ENCODE measurements around the gene SRCIN1.
"Not testable (repeated sequence)": the region's sequence is repeated elsewhere in the genome, so short reads cannot be mapped to it uniquely, and the experiment has no call there.

The SRCIN1 gene

DNA sequence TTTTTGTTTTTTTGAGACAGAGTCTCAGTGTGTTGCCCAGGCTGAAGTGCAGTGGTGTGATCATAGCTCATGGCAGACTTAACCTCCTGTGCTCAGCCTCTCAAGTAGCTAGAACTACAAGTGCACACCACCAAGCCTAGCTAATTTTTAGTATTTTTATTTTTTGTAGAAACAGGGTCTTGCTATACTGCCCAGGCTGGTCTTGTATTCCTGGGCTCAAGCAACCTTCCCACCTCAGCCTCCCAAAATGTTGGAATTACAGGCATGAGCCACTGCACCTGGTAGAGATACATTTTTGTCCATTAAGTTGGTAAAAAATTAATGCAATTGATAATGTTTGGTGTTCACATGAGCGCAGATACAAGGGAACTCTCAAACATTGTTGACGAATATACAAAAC is 22.2 kb upstream of the SRCIN1 start:
- no peaks in the 10 kb centered on the region for H4K20me1 ChIP-seq (ENCODE audit: insufficient read depth)
- H3K36me3 ChIP-seq (ENCODE audit: insufficient read depth), result no peaks in the 10 kb centered on the region
- H3K4me1 ChIP-seq (ENCODE audit: low read depth, poor library complexity, severe bottlenecking), result no peaks in the 10 kb centered on the region
- no peaks in the 10 kb centered on the region for H3K79me2 ChIP-seq (ENCODE audit: insufficient read depth, low read depth)
- no peak overlapping the region for H3K4me2 ChIP-seq
- no peak overlapping the region; the same call in 1 of the 2 replicates for H2AFZ ChIP-seq (ENCODE audit: low read depth)
- no peak overlapping the region for H3K9ac ChIP-seq
- no peak for TF ChIP-seq CTCF (conservative IDR thresholded peaks at IDR 0.05; ENCODE audit: low read depth, low read length)
- H3K27ac ChIP-seq, result no peak overlapping the region
- H3K27me3 ChIP-seq (ENCODE audit: insufficient read depth, low read depth), result no peaks in the 10 kb centered on the region
- H3K4me3 ChIP-seq (IDR thresholded peaks at IDR 0.05; ENCODE audit: insufficient read depth, low read depth, low read length), result no peak overlapping the region

GRCh38 chr17:38626606-38627226 is 21.0 kb upstream of the SRCIN1 start:
- not testable (repeated sequence) for H3K4me3 ChIP-seq (IDR thresholded peaks at IDR 0.05; ENCODE audit: insufficient read depth, low read depth, low read length); H3K4me2 ChIP-seq; H3K36me3 ChIP-seq (ENCODE audit: insufficient read depth); H3K9ac ChIP-seq; H4K20me1 ChIP-seq (ENCODE audit: insufficient read depth); H3K4me1 ChIP-seq (ENCODE audit: low read depth, poor library complexity, severe bottlenecking); H3K27me3 ChIP-seq (ENCODE audit: insufficient read depth, low read depth); H3K79me2 ChIP-seq (ENCODE audit: insufficient read depth, low read depth); H2AFZ ChIP-seq (ENCODE audit: low read depth); H3K27ac ChIP-seq

- Histone ChIP-seq H3K9ac (no peak overlapping the region), H3K4me2 (no peak overlapping the region), H3K27ac (no peak overlapping the region), H4K20me1 (ENCODE audit: insufficient read depth) (no peaks in the 10 kb centered on the region), H2AFZ (ENCODE audit: low read depth) (no peak overlapping the region), H3K27me3 (ENCODE audit: insufficient read depth, low read depth) (no peaks in the 10 kb centered on the region), H3K36me3 (ENCODE audit: insufficient read depth) (no peaks in the 10 kb centered on the region), H3K4me1 (ENCODE audit: low read depth, poor library complexity, severe bottlenecking) (no peaks in the 10 kb centered on the region), H3K4me3 (IDR thresholded peaks at IDR 0.05; ENCODE audit: insufficient read depth, low read depth, low read length) (no peak overlapping the region), H3K79me2 (ENCODE audit: insufficient read depth, low read depth) (no peaks in the 10 kb centered on the region)
- no peak for TF ChIP-seq CTCF (conservative IDR thresholded peaks at IDR 0.05; ENCODE audit: low read depth, low read length)
Measured at GRCh38 chr17:38625482-38625881, 19.7 kb upstream of the SRCIN1 start.

- H3K4me3 ChIP-seq (IDR thresholded peaks at IDR 0.05; ENCODE audit: insufficient read depth, low read depth, low read length); H3K79me2 ChIP-seq (ENCODE audit: insufficient read depth, low read depth); H4K20me1 ChIP-seq (ENCODE audit: insufficient read depth); H3K4me2 ChIP-seq; H3K27ac ChIP-seq; H3K36me3 ChIP-seq (ENCODE audit: insufficient read depth); H3K27me3 ChIP-seq (ENCODE audit: insufficient read depth, low read depth); H2AFZ ChIP-seq (ENCODE audit: low read depth); H3K4me1 ChIP-seq (ENCODE audit: low read depth, poor library complexity, severe bottlenecking); H3K9ac ChIP-seq: not testable (repeated sequence)
Measured at GRCh38 chr17:38624782-38625355, 19.1 kb upstream of the SRCIN1 start.

GRCh38 chr17:38621538-38621937 is 15.8 kb upstream of the SRCIN1 start:
- H3K27ac ChIP-seq, result no peak overlapping the region
- no peaks in the 10 kb centered on the region for H4K20me1 ChIP-seq (ENCODE audit: insufficient read depth)
- no peaks in the 10 kb centered on the region for H3K36me3 ChIP-seq (ENCODE audit: insufficient read depth)
- H3K9ac ChIP-seq, result no peak overlapping the region
- H3K79me2 ChIP-seq (ENCODE audit: insufficient read depth, low read depth), result no peaks in the 10 kb centered on the region
- no peak for TF ChIP-seq CTCF (conservative IDR thresholded peaks at IDR 0.05; ENCODE audit: low read depth, low read length)
- no peak overlapping the region for H2AFZ ChIP-seq (ENCODE audit: low read depth)
- no peaks in the 10 kb centered on the region for H3K4me1 ChIP-seq (ENCODE audit: low read depth, poor library complexity, severe bottlenecking)
- no peak overlapping the region for H3K4me3 ChIP-seq (IDR thresholded peaks at IDR 0.05; ENCODE audit: insufficient read depth, low read depth, low read length)
- H3K4me2 ChIP-seq, result no peak overlapping the region
- H3K27me3 ChIP-seq (ENCODE audit: insufficient read depth, low read depth), result no peaks in the 10 kb centered on the region
